ENCODE results near the gene FIG4.
"Not testable (repeated sequence)": the region's sequence is repeated elsewhere in the genome, so short reads cannot be mapped to it uniquely, and the experiment has no call there.

FIG4 gene

GRCh38 chr6:109795994-109796555 is 105.0 kb downstream of the FIG4 start:
- no peak for DNase-seq (ENCODE audit: low read depth)

GRCh38 chr6:109799129-109799528 is 108.0 kb downstream of the FIG4 start:
- no peak for DNase-seq (ENCODE audit: low read depth)

- no peak for DNase-seq (ENCODE audit: low read depth)
Observed at GRCh38 chr6:109799664-109800063, 108.6 kb downstream of the FIG4 start.

GRCh38 chr6:109800771-109801170 is 109.7 kb downstream of the FIG4 start:
- DNase-seq (ENCODE audit: low read depth): no peak

GRCh38 chr6:109801794-109802193 is 110.7 kb downstream of the FIG4 start:
- no peak for DNase-seq (ENCODE audit: low read depth)

- no peak for DNase-seq (ENCODE audit: low read depth)
Observed at GRCh38 chr6:109804020-109804419, 112.9 kb downstream of the FIG4 start.

GRCh38 chr6:109807881-109808280 is 116.8 kb downstream of the FIG4 start:
- no peak for DNase-seq (ENCODE audit: low read depth)

GRCh38 chr6:109808837-109809236 is 117.7 kb downstream of the FIG4 start:
- DNase-seq (ENCODE audit: low read depth): no peak

- DNase-seq (ENCODE audit: low read depth): no peak
Observed at GRCh38 chr6:109815054-109815453, 124.0 kb downstream of the FIG4 start.

- DNase-seq (ENCODE audit: low read depth): no peak
Observed at GRCh38 chr6:109816452-109817374, 125.6 kb downstream of the FIG4 start.

GRCh38 chr6:109820706-109821350 is 129.7 kb downstream of the FIG4 start:
- no peak for DNase-seq (ENCODE audit: low read depth)

GRCh38 chr6:109821428-109821827 is 130.3 kb downstream of the FIG4 start:
- DNase-seq (ENCODE audit: low read depth): no peak

- DNase-seq (ENCODE audit: low read depth): no peak
Observed at GRCh38 chr6:109824105-109824504, 133.0 kb downstream of the FIG4 start.

GRCh38 chr6:109826551-109826950 is 135.5 kb downstream of the FIG4 start:
- DNase-seq (ENCODE audit: low read depth): no peak

- DNase-seq (ENCODE audit: low read depth): not testable (repeated sequence)
Observed at GRCh38 chr6:109831352-109831751, 140.3 kb downstream of the FIG4 start.

GRCh38 chr6:109834131-109834530 is 143.0 kb downstream of the FIG4 start:
- DNase-seq (ENCODE audit: low read depth): no peak

GRCh38 chr6:109834595-109835437 is 143.7 kb downstream of the FIG4 start:
- DNase-seq (ENCODE audit: low read depth): no peak

- DNase-seq (ENCODE audit: low read depth): no peak
Observed at GRCh38 chr6:109840034-109840433, 148.9 kb downstream of the FIG4 start.

GRCh38 chr6:109840796-109841195 is 149.7 kb downstream of the FIG4 start:
- no peak for DNase-seq (ENCODE audit: low read depth)

GRCh38 chr6:109841869-109842268 is 150.8 kb downstream of the FIG4 start:
- DNase-seq (ENCODE audit: low read depth): no peak

GRCh38 chr6:109852713-109853112 is 161.6 kb downstream of the FIG4 start:
- no peak for DNase-seq (ENCODE audit: low read depth)

GRCh38 chr6:109853426-109853825 is 162.3 kb downstream of the FIG4 start:
- no peak for DNase-seq (ENCODE audit: low read depth)
